K562 (cell line): ENCODE measurements around the gene TENM3. TPM values are rescaled to one million over a fixed set of nuclear protein-coding genes. Genes with fewer than 3 reads are reported as not detected.

Experiments
- ATAC-seq: fragments of 200-7000 bp; cut with Tn5 transposase; 3 replicates; pipeline ENCODE4 v1.9.1; 2020; ENCODE audit warnings: moderate library complexity
- BruUV-seq: library from RNA; stranded (reverse); fragments of 400-500 nt; replicated peaks from 2 replicates; lab custom pipeline; 2021; lab: Mats Ljungman, UMichigan
- CTCF ChIA-PET: fragments of 300-600 bp; formaldehyde crosslinking; extraction: SDS; loops from one replicate; lab custom pipeline; 2021; ENCODE audit warnings: low intra/inter-chr PET ratio; lab: Yijun Ruan, JAX
- POLR2A ChIA-PET: fragments of 300-600, 350-650 bp; sonication (Branson Sonifier 250); formaldehyde crosslinking; extraction: SDS; loops from one replicate; lab custom pipeline; 2021; ENCODE audit warnings: antibody characterized with exemption, inconsistent platforms; lab: Yijun Ruan, JAX
- DNase-seq, 4 experiments: peaks; one replicate each; pipeline versions ENCODE4 v3.0.0 to v3.0.0-alpha.2; 2011 to 2018; ENCODE audit warnings: low spot score in 3 of 4, mixed read lengths in 3 of 4; ENCODE audit errors: extremely low read depth in 1 of 4
- FAIRE-seq: peaks from 2 replicates; lab custom pipeline; 2011; peaks lifted over from hg19 to GRCh38; lab: Jason Lieb, UNC
- H2AFZ ChIP-seq: 2 replicates; pipeline ENCODE4 v1.6.0; 2011; ENCODE audit warnings: low read depth, low read length, control low read depth, inconsistent platforms
- H3K27ac ChIP-seq: fragments of 200-600 bp; 3 replicates; pipeline ENCODE4 v1.8.0; 2011; ENCODE audit warnings: low read depth, mild to moderate bottlenecking, control low read depth, inconsistent platforms, low read length, moderate library complexity, mixed read lengths; ENCODE audit errors: extremely low read depth
- H3K27me3 ChIP-seq, 2 experiments: fragments of 300-600 bp in 1 of 2; 2 replicates in 1 of 2; 3 replicates in 1 of 2; pipeline versions ENCODE4 v1.6.0 to v1.8.0; 2011; ENCODE audit warnings: inconsistent platforms in 2 of 2, low read length in 2 of 2, mild to moderate bottlenecking in 1 of 2, mixed read lengths in 1 of 2, moderate library complexity in 1 of 2; ENCODE audit not compliant: control insufficient read depth in 2 of 2, insufficient read depth in 2 of 2
- H3K36me3 ChIP-seq: fragments of 300-600 bp; 3 replicates; pipeline ENCODE4 v1.8.0; 2011; ENCODE audit warnings: mild to moderate bottlenecking, low read length, inconsistent platforms; ENCODE audit not compliant: control insufficient read depth, insufficient read depth
- H3K4me1 ChIP-seq, 2 experiments: fragments of 200-600 bp in 1 of 2; replicated peaks in 1 of 2; 2 replicates in 1 of 2; 3 replicates in 1 of 2; pipeline versions ENCODE4 v1.5.1 to v1.8.0; 2011; ENCODE audit warnings: inconsistent platforms in 2 of 2, low read length in 2 of 2, mild to moderate bottlenecking in 1 of 2, mixed read lengths in 1 of 2, moderate library complexity in 1 of 2; ENCODE audit not compliant: control insufficient read depth in 2 of 2, insufficient read depth in 2 of 2
- H3K4me2 ChIP-seq: 2 replicates; pipeline ENCODE4 v1.6.1; 2011; ENCODE audit warnings: low read length, control low read depth, inconsistent platforms, mixed read lengths; ENCODE audit not compliant: insufficient read depth
- H3K4me3 ChIP-seq: fragments of 200-600 bp; sonication (generic), shearing (Covaris generic); 2 replicates; pipeline ENCODE4 v1.5.1; 2016; ENCODE audit warnings: control low read depth, inconsistent platforms
- H3K79me2 ChIP-seq: fragments of 200-600 bp; 3 replicates; pipeline ENCODE4 v1.8.0; 2011; ENCODE audit warnings: low read length, inconsistent platforms; ENCODE audit not compliant: control insufficient read depth, insufficient read depth
- H3K9ac ChIP-seq, 2 experiments: 2 replicates each; pipeline versions ENCODE4 v1.6.0 to v1.6.1; 2011; ENCODE audit warnings: low read depth in 2 of 2, low read length in 2 of 2, control low read depth in 1 of 2, inconsistent platforms in 1 of 2, mild to moderate bottlenecking in 1 of 2, mixed read lengths in 1 of 2; ENCODE audit not compliant: insufficient read depth in 1 of 2
- H3K9me1 ChIP-seq: one replicate; pipeline ENCODE4 v1.6.0; 2011; ENCODE audit warnings: inconsistent platforms, mild to moderate bottlenecking, low read length, moderate library complexity; ENCODE audit not compliant: control insufficient read depth, insufficient read depth
- H3K9me3 ChIP-seq: replicated peaks from 2 replicates; pipeline ENCODE4 v1.5.1; 2011; ENCODE audit warnings: low read depth, low read length, inconsistent platforms; ENCODE audit not compliant: control insufficient read depth, insufficient read depth
- H4K20me1 ChIP-seq: replicated peaks from 2 replicates; pipeline ENCODE4 v1.6.1; 2011; ENCODE audit warnings: low read length, inconsistent platforms, mixed read lengths; ENCODE audit not compliant: control insufficient read depth, insufficient read depth
- DPF2 ChIP-seq: fragments of 450-650 bp; IDR thresholded peaks from 2 replicates; pipeline ENCODE4 v1.6.1; 2016
- ETV1 ChIP-seq: fragments of 450-650 bp; conservative IDR thresholded peaks from 2 replicates; pipeline ENCODE4 v1.6.1; 2016; ENCODE audit warnings: missing genetic modification characterization, control low read depth, low read depth, missing compliant biosample characterization
- FOXA1 ChIP-seq: fragments of 450-650 bp; IDR thresholded peaks from 2 replicates; pipeline ENCODE4 v1.6.1; 2016; ENCODE audit warnings: mild to moderate bottlenecking, borderline replicate concordance
- FOXJ2 ChIP-seq: fragments of 200-800 bp; sonication (Bioruptor generic); IDR thresholded peaks from 2 replicates; pipeline ENCODE4 v1.6.1; 2016; ENCODE audit warnings: missing genetic modification characterization, missing compliant biosample characterization
- FUS ChIP-seq: fragments of 200-400 bp; formaldehyde crosslinking; optimal IDR thresholded peaks from 2 replicates; pipeline ENCODE3; 2017; ENCODE audit warnings: low read depth, low read length
- MLLT1 ChIP-seq, 2 experiments: fragments of 450-650 bp; IDR thresholded peaks; 2 replicates each; pipeline ENCODE4 v1.6.1; 2016
- MYNN ChIP-seq, 2 experiments: sonication (generic); formaldehyde crosslinking in 1 of 2; IDR thresholded peaks; 2 replicates each; pipeline versions ENCODE4 v1.5.0 to v1.6.1; 2016 to 2020; ENCODE audit warnings: antibody characterized with exemption in 1 of 2, missing genetic modification reagents in 1 of 2
- POLR2AphosphoS5 ChIP-seq: IDR thresholded peaks from 2 replicates; pipeline ENCODE4 v1.6.1; 2011; ENCODE audit warnings: mild to moderate bottlenecking, low read depth, low read length, moderate library complexity; ENCODE audit not compliant: control insufficient read depth, insufficient read depth
- RBM14 ChIP-seq: fragments of 200-400 bp; formaldehyde crosslinking; IDR thresholded peaks from 2 replicates; pipeline ENCODE4 v1.6.1; 2018; ENCODE audit warnings: low read depth, mild to moderate bottlenecking, low read length, moderate library complexity, borderline replicate concordance; ENCODE audit not compliant: insufficient read depth
- RBM22 ChIP-seq: fragments of 200-400 bp; formaldehyde crosslinking; IDR thresholded peaks from 2 replicates; pipeline ENCODE4 v1.6.1; 2018; ENCODE audit warnings: low read length, low read depth; ENCODE audit not compliant: poor library complexity, severe bottlenecking
- TCF7L2 ChIP-seq: fragments of 150-350 bp; IDR thresholded peaks from 2 replicates; pipeline ENCODE4 v1.6.1; 2016; ENCODE audit warnings: low read depth, mild to moderate bottlenecking, low read length, moderate library complexity
- ZBTB33 ChIP-seq: sonication (generic); formaldehyde crosslinking; IDR thresholded peaks from 2 replicates; pipeline ENCODE4 v1.8.1; 2023; ENCODE audit warnings: mild to moderate bottlenecking, missing genetic modification reagents
- ZC3H11A ChIP-seq: IDR thresholded peaks from 2 replicates; pipeline ENCODE4 v1.6.1; 2012; ENCODE audit warnings: low read depth, low read length, improper control_type of control experiment
- ZNF584 ChIP-seq: fragments of 200-800 bp; sonication (Bioruptor generic); IDR thresholded peaks from 2 replicates; pipeline ENCODE4 v1.6.1; 2016; ENCODE audit warnings: low read depth, mild to moderate bottlenecking, missing genetic modification characterization, missing compliant biosample characterization
- ZNF668 ChIP-seq: fragments of 250-450 bp; sonication (Bioruptor Pico); IDR thresholded peaks from 2 replicates; pipeline ENCODE4 v1.8.0; 2022; ENCODE audit warnings: mild to moderate bottlenecking, inconsistent platforms
- WGBS: fragments of 100-300 bp; shearing (Covaris generic); methylation state at CpG from one replicate; pipeline ENCODE4 v1.1.6; 2016; ENCODE audit warnings: low coverage, mixed read lengths; ENCODE audit not compliant: insufficient coverage; ENCODE audit errors: missing lambda C conversion rate; 5-methylcytosine and 5-hydroxymethylcytosine counted together
- in situ Hi-C: fragments of 300-500 bp; cut with MboI; formaldehyde crosslinking; loops from 4 replicates; pipeline ENCODE4 v1.15.0; 2018; ENCODE audit warnings: inconsistent platforms, mixed read lengths
- intact Hi-C: fragments of 100-400 bp; cut with micrococcal nuclease; formaldehyde crosslinking; loops from 2 replicates; pipeline ENCODE4 v1.14.2; 2022
- polyA plus RNA-seq, 8 experiments: library from polyadenylated mRNA; depleted of rRNA in 4 of 8; stranded (reverse) in 5 of 8; unstranded in 3 of 8; fragments of >200 nt; fragmentation: Nextera tagmentation in 2 of 8; fragmentation: Illumina TruSeq in 1 of 8; extraction: Ambion mirVana in 2 of 8; extraction: Trizol in 1 of 8; gene quantifications; 2 replicates each; pipeline versions ENCODE4 v1.2.1 to v1.2.3, GENCODE V29; 2011 to 2014; ENCODE audit warnings: inconsistent platforms in 1 of 8, missing spikeins in 1 of 8
- total RNA-seq, 7 experiments: library from RNA; depleted of rRNA in 6 of 7; stranded (reverse); fragments of >200 nt in 6 of 7; fragmentation: Illumina TruSeq in 2 of 7; extraction: Trizol in 2 of 7; gene quantifications; 2 replicates each; pipeline versions ENCODE4 v1.2.1 to v1.2.3, GENCODE V29; 2011 to 2021; ENCODE audit warnings: low replicate concordance in 1 of 7

TENM3 gene
- total and polyA plus RNA-seq, 9 of the 15 experiments (the other 6 are each of a cell fraction or from before 2014, with no cell fraction given) = 0.01 to 0.02 TPM; not detected in 7

- intact Hi-C loops (no loop called here), in situ Hi-C loops (no loop called here)
- CTCF ChIA-PET = no interaction called here
- FAIRE-seq (no peak), DNase-seq (no peak), ATAC-seq (no peak)
- peaks cover 18 to 84% of the 10 kb centered on the region in 2 experiments for H3K27me3 ChIP-seq
- 0% methylated on average over 7 of the region's 8 CpGs for WGBS
- H3K27ac ChIP-seq = no peak overlapping the region
- H2AFZ ChIP-seq = no peak overlapping the region
- no peaks in the 10 kb centered on the region for H3K9me3 ChIP-seq
- H3K36me3 ChIP-seq = no peaks in the 10 kb centered on the region
- H3K9ac ChIP-seq = no peak overlapping the region
- TF ChIP-seq ZNF584 (no peak), POLR2AphosphoS5 (no peak), FOXJ2 (no peak), FOXA1 (no peak), ZNF668 (no peak), DPF2 (no peak), RBM14 (no peak), FUS (no peak), MYNN (IDR thresholded peaks at IDR 0.05) (no peak), MYNN (CRISPR knock-in tag; IDR thresholded peaks at IDR 0.05) (no peak), MLLT1 (IDR thresholded peaks at IDR 0.05) (no peak), ZBTB33 (CRISPR knock-in tag) (no peak), ETV1 (no peak), RBM22 (no peak), TCF7L2 (no peak), ZC3H11A (no peak)
- peaks cover 0 to 3% of the 10 kb centered on the region in 2 experiments; a peak in 1 of 5 replicates for H3K4me1 ChIP-seq
- H3K9me1 ChIP-seq = no peaks in the 10 kb centered on the region
- H3K4me2 ChIP-seq = no peak overlapping the region
- no peaks in the 10 kb centered on the region for H4K20me1 ChIP-seq
- no peaks in the 10 kb centered on the region for H3K79me2 ChIP-seq
- BruUV-seq = no TSS peak
- no peak overlapping the region for H3K4me3 ChIP-seq
- POLR2A ChIA-PET = no interaction called here
Measured at GRCh38 chr4:182825003-182825402, 581.8 kb downstream of the TENM3 start.
